Neural progenitor cell (in vitro differentiated cells): ENCODE data around the gene MVB12B. TPM values are rescaled to one million over a fixed set of nuclear protein-coding genes. Genes with fewer than 3 reads are reported as not detected.

Experiments
- DNase-seq: peaks from one replicate; pipeline ENCODE4 v3.0.0-alpha.2; 2016; ENCODE audit warnings: low spot score
- H2AFZ ChIP-seq: fragments of 200-600 bp; sonication (generic); replicated peaks from 2 replicates; pipeline ENCODE4 v1.6.1; 2016; ENCODE audit warnings: antibody characterized with exemption
- H3F3A ChIP-seq: fragments of 200-600 bp; sonication (generic); 2 replicates; pipeline ENCODE4 v1.6.1; 2016; ENCODE audit warnings: antibody characterized with exemption, low read depth
- H3K27ac ChIP-seq: fragments of 200-600 bp; sonication (generic); 2 replicates; pipeline ENCODE4 v1.5.1; 2016; ENCODE audit warnings: mild to moderate bottlenecking
- H3K27me3 ChIP-seq: fragments of 200-600 bp; sonication (generic); 2 replicates; pipeline ENCODE4 v1.6.1; 2016; ENCODE audit warnings: mild to moderate bottlenecking, moderate library complexity
- H3K36me3 ChIP-seq: fragments of 200-600 bp; sonication (generic); 2 replicates; pipeline ENCODE4 v1.5.1; 2016
- H3K4me1 ChIP-seq: fragments of 200-600 bp; sonication (generic); 2 replicates; pipeline ENCODE4 v1.6.1; 2016; ENCODE audit warnings: mixed run types
- H3K4me2 ChIP-seq: fragments of 200-600 bp; sonication (generic); 2 replicates; pipeline ENCODE4 v1.6.1; 2016
- H3K4me3 ChIP-seq: fragments of 200-600 bp; sonication (generic); 2 replicates; pipeline ENCODE4 v1.5.1; 2016
- H3K79me2 ChIP-seq: fragments of 200-600 bp; sonication (generic); 2 replicates; pipeline ENCODE4 v1.6.1; 2016; ENCODE audit warnings: low read depth
- H3K9ac ChIP-seq: fragments of 200-600 bp; sonication (generic); 2 replicates; pipeline ENCODE4 v1.6.1; 2016
- H3K9me3 ChIP-seq: fragments of 200-600 bp; sonication (generic); 2 replicates; pipeline ENCODE4 v1.5.1; 2016; ENCODE audit warnings: low read depth
- H4K20me1 ChIP-seq: fragments of 200-600 bp; sonication (generic); 2 replicates; pipeline ENCODE4 v1.6.1; 2016; ENCODE audit warnings: low read depth
- H3K27ac Mint-ChIP-seq: 3 replicates; pipeline ENCODE4 v1.8.0; 2021; ENCODE audit warnings: mixed read lengths
- H3K27me3 Mint-ChIP-seq: 2 replicates; pipeline ENCODE4 v1.8.0; 2022; ENCODE audit warnings: low read depth, mild to moderate bottlenecking, inconsistent platforms, moderate library complexity, mixed read lengths; ENCODE audit not compliant: insufficient read depth
- H3K36me3 Mint-ChIP-seq: 3 replicates; pipeline ENCODE4 v1.8.0; 2021; ENCODE audit warnings: mixed read lengths
- H3K4me1 Mint-ChIP-seq: 3 replicates; pipeline ENCODE4 v1.8.0; 2021; ENCODE audit warnings: mixed read lengths
- H3K4me3 Mint-ChIP-seq: 3 replicates; pipeline ENCODE4 v1.8.0; 2021; ENCODE audit warnings: mild to moderate bottlenecking, moderate library complexity, mixed read lengths
- H3K9me3 Mint-ChIP-seq: 3 replicates; pipeline ENCODE4 v1.8.0; 2020; ENCODE audit warnings: mixed read lengths
- EZH2 ChIP-seq: fragments of 200-600 bp; sonication (generic); IDR thresholded peaks from 2 replicates; pipeline ENCODE4 v1.6.1; 2017; ENCODE audit warnings: antibody characterized with exemption, mild to moderate bottlenecking, moderate library complexity
- EZH2phosphoT487 ChIP-seq: fragments of 200-600 bp; sonication (generic); IDR thresholded peaks from 2 replicates; pipeline ENCODE4 v1.6.1; 2017; ENCODE audit warnings: antibody characterized with exemption
- total RNA-seq: library from RNA; depleted of rRNA; stranded (reverse); fragments of >200 nt; gene quantifications from 2 replicates; pipeline ENCODE4 v1.2.3, GENCODE V29; 2015; ENCODE audit warnings: low replicate concordance
- TF ChIP-seq, protein P1 (sequence below): fragments of 200-600 bp; sonication (generic); IDR thresholded peaks from 2 replicates; pipeline ENCODE4 v1.5.1; 2017; ENCODE audit warnings: antibody characterized with exemption, mild to moderate bottlenecking

MVB12B gene
- total RNA-seq, 1 donor from 2014 or later, result 16.1 TPM

DNA sequence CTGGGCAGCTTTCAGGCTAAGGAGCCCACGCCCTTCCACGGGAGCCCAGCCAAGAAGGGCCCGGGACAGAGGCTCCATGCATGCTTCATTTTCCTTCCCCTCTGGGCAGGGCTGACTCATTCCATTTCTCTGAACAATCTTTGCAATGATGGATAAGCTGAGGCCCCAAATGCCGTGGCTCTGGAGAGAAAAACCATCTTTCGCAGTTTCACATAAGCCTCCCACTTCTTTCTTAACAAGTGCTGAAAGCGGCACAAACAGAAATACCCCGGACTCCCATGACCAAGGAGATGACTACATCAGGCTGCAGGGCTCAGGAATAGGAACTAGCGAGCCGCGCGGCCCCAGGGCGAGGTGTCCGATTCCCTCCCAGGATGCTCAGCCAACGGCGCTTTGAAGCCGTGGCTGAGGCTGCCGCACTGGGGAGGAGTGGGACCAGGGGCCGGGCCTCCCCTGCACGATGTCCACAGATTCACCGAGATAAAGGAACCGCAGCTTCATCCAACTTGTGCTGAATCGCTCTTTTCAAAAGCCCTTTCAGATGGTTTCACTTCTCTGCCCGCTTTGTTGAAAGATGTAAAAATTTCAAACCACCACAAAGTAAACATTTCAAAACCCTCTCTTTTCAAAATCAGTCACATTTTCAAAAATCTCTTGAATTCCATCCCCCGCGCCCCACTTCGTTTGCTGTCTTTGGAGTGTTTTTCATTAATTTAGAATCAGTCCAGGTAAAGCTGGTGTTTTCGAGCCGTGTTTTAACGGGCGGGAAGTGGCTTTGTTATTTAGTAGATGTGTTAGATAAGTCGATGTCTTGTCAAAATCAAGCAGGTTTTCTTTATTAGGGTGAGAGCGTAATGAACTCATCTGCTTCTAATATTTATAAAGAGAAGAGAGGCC is 190.6 kb downstream of the MVB12B start:
- no peak overlapping the region for H3K27ac ChIP-seq
- peaks cover 43% of the 10 kb centered on the region for H3F3A ChIP-seq
- H2AFZ ChIP-seq, result no peak overlapping the region
- peaks cover 72% of the 10 kb centered on the region for H3K4me1 Mint-ChIP-seq
- peak overlapping the region; percentile 89 for H3K27ac Mint-ChIP-seq
- no peaks in the 10 kb centered on the region for H3K36me3 Mint-ChIP-seq
- H3K9me3 ChIP-seq, result no peaks in the 10 kb centered on the region
- peaks cover 48% of the 10 kb centered on the region for H3K27me3 ChIP-seq
- H4K20me1 ChIP-seq, result peaks cover 2% of the 10 kb centered on the region
- no peaks in the 10 kb centered on the region for H3K79me2 ChIP-seq
- peaks cover 10% of the 10 kb centered on the region for H3K27me3 Mint-ChIP-seq
- peak overlapping the region; percentile 54 for H3K4me2 ChIP-seq
- H3K9ac ChIP-seq, result no peak overlapping the region
- DNase-seq, result peak; percentile 88
- no peaks in the 10 kb centered on the region for H3K9me3 Mint-ChIP-seq
- TF ChIP-seq EZH2phosphoT487 (no peak), EZH2 (no peak)
- TF ChIP-seq, protein P1, sequence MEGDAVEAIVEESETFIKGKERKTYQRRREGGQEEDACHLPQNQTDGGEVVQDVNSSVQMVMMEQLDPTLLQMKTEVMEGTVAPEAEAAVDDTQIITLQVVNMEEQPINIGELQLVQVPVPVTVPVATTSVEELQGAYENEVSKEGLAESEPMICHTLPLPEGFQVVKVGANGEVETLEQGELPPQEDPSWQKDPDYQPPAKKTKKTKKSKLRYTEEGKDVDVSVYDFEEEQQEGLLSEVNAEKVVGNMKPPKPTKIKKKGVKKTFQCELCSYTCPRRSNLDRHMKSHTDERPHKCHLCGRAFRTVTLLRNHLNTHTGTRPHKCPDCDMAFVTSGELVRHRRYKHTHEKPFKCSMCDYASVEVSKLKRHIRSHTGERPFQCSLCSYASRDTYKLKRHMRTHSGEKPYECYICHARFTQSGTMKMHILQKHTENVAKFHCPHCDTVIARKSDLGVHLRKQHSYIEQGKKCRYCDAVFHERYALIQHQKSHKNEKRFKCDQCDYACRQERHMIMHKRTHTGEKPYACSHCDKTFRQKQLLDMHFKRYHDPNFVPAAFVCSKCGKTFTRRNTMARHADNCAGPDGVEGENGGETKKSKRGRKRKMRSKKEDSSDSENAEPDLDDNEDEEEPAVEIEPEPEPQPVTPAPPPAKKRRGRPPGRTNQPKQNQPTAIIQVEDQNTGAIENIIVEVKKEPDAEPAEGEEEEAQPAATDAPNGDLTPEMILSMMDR, result no peak
- peak overlapping the region; percentile 47 for H3K4me3 Mint-ChIP-seq
- H3K36me3 ChIP-seq, result no peaks in the 10 kb centered on the region
- no peak overlapping the region for H3K4me3 ChIP-seq
- peaks cover 47% of the 10 kb centered on the region for H3K4me1 ChIP-seq

DNA sequence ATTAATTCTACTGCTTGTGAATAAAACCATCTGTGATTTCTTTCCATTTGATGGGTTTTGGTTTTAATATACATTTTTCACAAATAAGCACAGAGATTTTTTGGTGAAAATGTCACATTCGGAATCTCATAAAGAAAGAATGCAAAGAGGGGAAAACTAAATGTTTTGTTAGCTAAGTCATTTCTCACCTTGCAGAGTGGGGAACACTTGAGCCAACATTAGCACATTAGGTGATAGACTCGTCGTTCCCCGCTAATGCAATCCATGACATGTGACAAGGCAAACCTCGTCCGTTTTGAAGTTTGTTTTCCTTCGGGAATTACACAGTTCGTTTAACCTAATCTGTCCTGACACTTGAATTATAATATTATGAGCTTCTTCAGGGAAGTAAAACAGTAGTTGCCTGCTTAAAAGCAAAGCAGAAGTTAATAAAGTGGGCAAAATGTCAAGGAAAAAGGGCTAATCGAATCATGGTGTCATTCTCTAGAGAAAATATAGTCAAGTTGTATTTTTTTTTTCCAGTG is 191.3 kb downstream of the MVB12B start:
- peaks cover 11% of the 10 kb centered on the region for H3K27me3 Mint-ChIP-seq
- no peak overlapping the region for H3K27ac Mint-ChIP-seq
- no peak for DNase-seq
- Histone ChIP-seq H4K20me1 (peaks cover 2% of the 10 kb centered on the region), H3K27me3 (peaks cover 48% of the 10 kb centered on the region), H3K9ac (no peak overlapping the region), H2AFZ (no peak overlapping the region), H3K4me1 (peaks cover 47% of the 10 kb centered on the region), H3F3A (peaks cover 43% of the 10 kb centered on the region), H3K4me3 (no peak overlapping the region), H3K27ac (no peak overlapping the region), H3K36me3 (no peaks in the 10 kb centered on the region), H3K79me2 (no peaks in the 10 kb centered on the region), H3K9me3 (no peaks in the 10 kb centered on the region), H3K4me2 (no peak overlapping the region)
- H3K9me3 Mint-ChIP-seq, result no peaks in the 10 kb centered on the region
- peaks cover 79% of the 10 kb centered on the region for H3K4me1 Mint-ChIP-seq
- TF ChIP-seq, protein P1, result no peak
- peak overlapping the region; percentile 10 for H3K4me3 Mint-ChIP-seq
- no peaks in the 10 kb centered on the region for H3K36me3 Mint-ChIP-seq

DNA sequence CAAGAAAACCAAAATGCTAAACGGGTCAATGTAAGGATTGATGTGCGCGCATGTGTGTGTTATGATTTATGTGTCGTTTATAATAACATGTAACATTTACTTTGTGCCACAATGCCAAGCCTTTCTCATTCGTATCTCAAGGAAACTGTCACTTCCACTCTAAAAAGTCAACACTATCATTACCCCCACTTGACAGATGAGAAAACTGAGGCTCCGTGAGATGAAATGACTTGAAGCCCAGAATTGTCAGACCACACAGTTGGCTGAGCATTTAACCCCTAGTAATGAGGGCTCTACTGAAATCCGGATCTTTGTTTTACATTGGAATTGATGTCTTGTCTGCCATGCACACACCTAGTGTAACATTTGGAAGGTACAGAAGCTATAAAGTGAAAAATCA is 192.1 kb downstream of the MVB12B start:
- TF ChIP-seq EZH2phosphoT487 (no peak), EZH2 (no peak)
- TF ChIP-seq, protein P1, result no peak
- no peaks in the 10 kb centered on the region for H3K9me3 Mint-ChIP-seq
- Histone ChIP-seq H3K4me1 (peaks cover 45% of the 10 kb centered on the region), H3K36me3 (no peaks in the 10 kb centered on the region), H3K9ac (no peak overlapping the region), H3K27ac (no peak overlapping the region), H4K20me1 (peaks cover 2% of the 10 kb centered on the region), H2AFZ (no peak overlapping the region), H3K4me3 (no peak overlapping the region), H3K4me2 (no peak overlapping the region), H3K27me3 (peaks cover 48% of the 10 kb centered on the region), H3K79me2 (no peaks in the 10 kb centered on the region), H3F3A (peaks cover 43% of the 10 kb centered on the region), H3K9me3 (no peaks in the 10 kb centered on the region)
- H3K27me3 Mint-ChIP-seq, result peaks cover 13% of the 10 kb centered on the region
- H3K27ac Mint-ChIP-seq, result no peak overlapping the region
- peak overlapping the region; percentile 8 for H3K4me3 Mint-ChIP-seq
- DNase-seq, result no peak
- no peaks in the 10 kb centered on the region for H3K36me3 Mint-ChIP-seq
- peaks cover 83% of the 10 kb centered on the region for H3K4me1 Mint-ChIP-seq
